CD4-positive, alpha-beta T cell (primary cell): ENCODE results near the gene HBS1L. TPM values are rescaled to one million over a fixed set of nuclear protein-coding genes. Genes with fewer than 3 reads are reported as not detected.

Experiments
- ATAC-seq: fragments of 200-7000 bp; cut with Tn5 transposase; one replicate; pipeline ENCODE4 v1.10.0; 2022; ENCODE audit warnings: mild to moderate bottlenecking; ENCODE audit not compliant: poor library complexity
- CTCF ChIA-PET: fragments of 350-600 bp; sonication (Branson Sonifier 250); formaldehyde crosslinking; loops from one replicate; lab custom pipeline; 2021; ENCODE audit warnings: antibody characterized with exemption, inconsistent platforms; lab: Charles Lee
- POLR2A ChIA-PET: fragments of 350-600 bp; sonication (Branson Sonifier 250); formaldehyde crosslinking; loops from one replicate; lab custom pipeline; 2021; ENCODE audit warnings: antibody characterized with exemption, inconsistent platforms; lab: Charles Lee
- DNase-seq, 14 experiments: peaks; one replicate each; pipeline ENCODE4 v3.0.0-alpha.2; 2013 to 2020; ENCODE audit warnings: mixed read lengths in 2 of 14
- H3K27ac ChIP-seq, 2 donors: one replicate each; pipeline versions ENCODE4 v1.5.1 to v1.7.0; 2013; ENCODE audit warnings: low read length in 2 of 2, low read depth in 1 of 2, mild to moderate bottlenecking in 1 of 2
- H3K27me3 ChIP-seq, 2 experiments: 1 replicate in 1 of 2; 2 replicates in 1 of 2; pipeline versions ENCODE4 v1.6.1 to v1.7.0; 2013; ENCODE audit warnings: low read length in 2 of 2, control low read depth in 1 of 2, mild to moderate bottlenecking in 1 of 2, moderate library complexity in 1 of 2; ENCODE audit not compliant: insufficient read depth in 2 of 2, control insufficient read depth in 1 of 2
- H3K36me3 ChIP-seq: one replicate; pipeline ENCODE4 v1.6.1; 2013; ENCODE audit warnings: low read length, control low read depth; ENCODE audit not compliant: insufficient read depth
- H3K4me1 ChIP-seq: one replicate; pipeline ENCODE4 v1.6.1; 2013; ENCODE audit warnings: low read length, control low read depth; ENCODE audit not compliant: insufficient read depth
- H3K4me3 ChIP-seq: one replicate; pipeline ENCODE4 v1.5.1; 2013; ENCODE audit warnings: mild to moderate bottlenecking, low read length, moderate library complexity
- H3K9me3 ChIP-seq, 2 experiments: 1 replicate in 1 of 2; 2 replicates in 1 of 2; pipeline versions ENCODE4 v1.6.1 to v1.7.0; 2013; ENCODE audit warnings: low read length in 2 of 2, mild to moderate bottlenecking in 2 of 2, control low read depth in 1 of 2, moderate library complexity in 1 of 2; ENCODE audit not compliant: control insufficient read depth in 1 of 2, insufficient read depth in 1 of 2
- H3K27ac Mint-ChIP-seq: one replicate; pipeline ENCODE4 v1.8.0; 2020; ENCODE audit warnings: mixed read lengths
- H3K27me3 Mint-ChIP-seq: one replicate; pipeline ENCODE4 v1.8.0; 2021; ENCODE audit warnings: mixed read lengths
- H3K36me3 Mint-ChIP-seq: one replicate; pipeline ENCODE4 v1.8.0; 2021; ENCODE audit warnings: low read depth, mixed read lengths
- H3K4me1 Mint-ChIP-seq: one replicate; pipeline ENCODE4 v1.8.0; 2021; ENCODE audit warnings: low read depth, mixed read lengths
- H3K4me3 Mint-ChIP-seq: one replicate; pipeline ENCODE4 v1.8.0; 2020; ENCODE audit warnings: mild to moderate bottlenecking, mixed read lengths
- H3K9me3 Mint-ChIP-seq: one replicate; pipeline ENCODE4 v1.8.0; 2020; ENCODE audit warnings: mixed read lengths
- intact Hi-C, 2 experiments: fragments of 100-400 bp; cut with DNase I in 1 of 2; cut with micrococcal nuclease in 1 of 2; formaldehyde crosslinking; loops; one replicate each; pipeline versions ENCODE4 v1.15.1 to v1.9.0; 2023 to 2025; cut with DNase I, micrococcal nuclease
- total RNA-seq, 174 experiments: library from RNA in 2 of 174; stranded (reverse) in 2 of 174; gene quantifications; one replicate each; pipeline ENCODE4 v1.2.3 and lab custom pipeline; 2021 to 2026
- TF ChIP-seq, protein P1 (sequence below): fragments of 200-600 bp; IDR thresholded peaks from one replicate; pipeline ENCODE4 v1.8.0; 2022; ENCODE audit warnings: antibody characterized with exemption, mild to moderate bottlenecking

HBS1L gene
- total RNA-seq, 2 experiments from 2014 or later = 106 to 117 TPM

GRCh38 chr6:135094403-135094821 lies 39.8 kb upstream of the HBS1L start:
- H3K27ac ChIP-seq = peak overlapping the region; percentile 46 to 60
- DNase-seq (peak in 11 of 14 experiments; percentile 12 to 79 (median 42)), ATAC-seq (peak; percentile 91)
- Mint-ChIP-seq H3K4me3 (peak overlapping the region; percentile 58), H3K27ac (peak overlapping the region; percentile 90), H3K9me3 (no peaks in the 10 kb centered on the region), H3K4me1 (peaks cover 65% of the 10 kb centered on the region), H3K27me3 (no peaks in the 10 kb centered on the region), H3K36me3 (no peaks in the 10 kb centered on the region)
- no peak overlapping the region for H3K4me3 ChIP-seq
- H3K4me1 ChIP-seq = peaks cover 23% of the 10 kb centered on the region
- POLR2A ChIA-PET = interaction anchor here (0.6 to 3.2 kb wide), 13 partner anchors 9 to 1196 kb away, joined by 3 to 42 read pairs (median 5); partner anchors contain the start of genes BCLAF1, HBS1L and MYB
- TF ChIP-seq, protein P1, sequence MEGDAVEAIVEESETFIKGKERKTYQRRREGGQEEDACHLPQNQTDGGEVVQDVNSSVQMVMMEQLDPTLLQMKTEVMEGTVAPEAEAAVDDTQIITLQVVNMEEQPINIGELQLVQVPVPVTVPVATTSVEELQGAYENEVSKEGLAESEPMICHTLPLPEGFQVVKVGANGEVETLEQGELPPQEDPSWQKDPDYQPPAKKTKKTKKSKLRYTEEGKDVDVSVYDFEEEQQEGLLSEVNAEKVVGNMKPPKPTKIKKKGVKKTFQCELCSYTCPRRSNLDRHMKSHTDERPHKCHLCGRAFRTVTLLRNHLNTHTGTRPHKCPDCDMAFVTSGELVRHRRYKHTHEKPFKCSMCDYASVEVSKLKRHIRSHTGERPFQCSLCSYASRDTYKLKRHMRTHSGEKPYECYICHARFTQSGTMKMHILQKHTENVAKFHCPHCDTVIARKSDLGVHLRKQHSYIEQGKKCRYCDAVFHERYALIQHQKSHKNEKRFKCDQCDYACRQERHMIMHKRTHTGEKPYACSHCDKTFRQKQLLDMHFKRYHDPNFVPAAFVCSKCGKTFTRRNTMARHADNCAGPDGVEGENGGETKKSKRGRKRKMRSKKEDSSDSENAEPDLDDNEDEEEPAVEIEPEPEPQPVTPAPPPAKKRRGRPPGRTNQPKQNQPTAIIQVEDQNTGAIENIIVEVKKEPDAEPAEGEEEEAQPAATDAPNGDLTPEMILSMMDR = no peak
- intact Hi-C loops = no loop called here
- no peaks in the 10 kb centered on the region for H3K36me3 ChIP-seq
- no peaks in the 10 kb centered on the region for H3K9me3 ChIP-seq
- CTCF ChIA-PET = interaction anchor here (1.6 kb wide), 1 partner anchor 9 kb away, joined by 6 read pairs; no protein-coding TSS in a partner anchor
- H3K27me3 ChIP-seq = no peaks in the 10 kb centered on the region

DNA sequence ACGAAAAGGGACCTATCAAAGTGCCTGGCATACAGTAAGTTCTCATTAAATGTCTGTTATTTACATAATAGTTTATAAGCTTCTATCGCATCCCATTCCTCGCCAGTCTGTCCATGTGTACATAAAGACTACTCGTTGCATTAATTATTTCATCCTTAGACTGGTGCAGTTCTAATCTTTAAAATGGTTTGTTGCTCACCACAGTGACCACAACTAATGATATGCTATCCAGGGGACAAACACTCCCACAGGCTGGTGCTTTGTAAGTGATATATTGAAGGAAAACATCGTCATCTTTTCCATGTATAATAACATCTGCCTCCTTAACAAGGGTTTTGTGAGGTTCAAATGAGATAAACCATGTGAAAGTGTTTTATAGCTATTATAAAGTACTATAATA lies 39.0 kb upstream of the HBS1L start:
- peak overlapping the region; percentile 46 to 52 for H3K27ac ChIP-seq
- Mint-ChIP-seq H3K9me3 (no peaks in the 10 kb centered on the region), H3K36me3 (no peaks in the 10 kb centered on the region), H3K4me3 (no peak overlapping the region), H3K27ac (peak overlapping the region; percentile 90), H3K27me3 (no peaks in the 10 kb centered on the region), H3K4me1 (peaks cover 67% of the 10 kb centered on the region)
- H3K27me3 ChIP-seq = no peaks in the 10 kb centered on the region
- ChIA-PET CTCF (interaction anchor here (1.1 to 1.6 kb wide), 2 partner anchors 9 to 13 kb away, joined by 5 to 6 read pairs; no protein-coding TSS in a partner anchor), POLR2A (interaction anchor here (1.4 to 3.2 kb wide), 6 partner anchors 8 to 87 kb away, joined by 3 to 42 read pairs (median 8); partner anchors contain the start of genes HBS1L and MYB)
- TF ChIP-seq, protein P1 = no peak
- H3K9me3 ChIP-seq = no peaks in the 10 kb centered on the region
- intact Hi-C loops = no loop called here
- DNase-seq (no peak), ATAC-seq (no peak)
- H3K4me3 ChIP-seq = no peak overlapping the region
- no peaks in the 10 kb centered on the region for H3K36me3 ChIP-seq
- H3K4me1 ChIP-seq = peaks cover 27% of the 10 kb centered on the region

- no peak for DNase-seq
- no peak for ATAC-seq
- H3K27me3 ChIP-seq = no peaks in the 10 kb centered on the region
- H3K36me3 ChIP-seq = no peaks in the 10 kb centered on the region
- no peak overlapping the region for H3K4me3 ChIP-seq
- H3K4me1 ChIP-seq = peaks cover 36% of the 10 kb centered on the region
- POLR2A ChIA-PET = interaction anchor here (0.6 to 3.2 kb wide), 3 partner anchors 11 to 199 kb away, joined by 3 to 42 read pairs (median 3); no protein-coding TSS in a partner anchor
- Mint-ChIP-seq H3K9me3 (no peaks in the 10 kb centered on the region), H3K27ac (peak overlapping the region; percentile 90), H3K27me3 (no peaks in the 10 kb centered on the region), H3K4me3 (no peak overlapping the region), H3K36me3 (no peaks in the 10 kb centered on the region), H3K4me1 (peaks cover 75% of the 10 kb centered on the region)
- TF ChIP-seq, protein P1 = no peak
- intact Hi-C loops = no loop called here
- no peak overlapping the region for H3K27ac ChIP-seq
- no peaks in the 10 kb centered on the region for H3K9me3 ChIP-seq
- CTCF ChIA-PET = interaction anchor here (1.1 to 1.6 kb wide), 2 partner anchors 13 to 40 kb away, joined by 3 to 5 read pairs; no protein-coding TSS in a partner anchor
Observed at GRCh38 chr6:135092724-135093123, 38.1 kb upstream of the HBS1L start.
